Measurements from ENCODE around the gene ERICH6B. TPM values are rescaled to one million over a fixed set of nuclear protein-coding genes. Genes with fewer than 3 reads are reported as not detected.

The ERICH6B gene
- total RNA-seq, 1 donor from 2014 or later: not detected

DNA sequence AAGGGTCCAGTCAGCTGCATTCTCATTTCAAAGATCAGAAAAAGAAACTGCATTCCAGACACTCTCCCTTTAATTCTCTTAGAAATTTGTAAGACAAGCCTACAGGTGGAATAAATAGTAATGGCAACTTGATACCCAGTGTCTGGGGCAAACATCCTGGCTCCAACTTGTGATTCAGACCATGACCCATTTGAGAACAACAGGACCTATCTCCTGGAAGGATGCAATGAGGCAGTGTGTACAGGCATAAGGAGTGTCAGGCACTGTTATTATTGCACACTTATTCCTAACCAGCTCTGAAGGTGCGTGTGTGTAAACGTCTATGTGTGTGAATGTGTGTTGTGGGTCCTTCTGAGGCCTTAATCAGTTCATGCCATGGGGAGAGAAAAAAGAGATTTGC is 13.9 kb downstream of the ERICH6B start:
- no peak for DNase-seq (ENCODE audit: low spot score)

DNA sequence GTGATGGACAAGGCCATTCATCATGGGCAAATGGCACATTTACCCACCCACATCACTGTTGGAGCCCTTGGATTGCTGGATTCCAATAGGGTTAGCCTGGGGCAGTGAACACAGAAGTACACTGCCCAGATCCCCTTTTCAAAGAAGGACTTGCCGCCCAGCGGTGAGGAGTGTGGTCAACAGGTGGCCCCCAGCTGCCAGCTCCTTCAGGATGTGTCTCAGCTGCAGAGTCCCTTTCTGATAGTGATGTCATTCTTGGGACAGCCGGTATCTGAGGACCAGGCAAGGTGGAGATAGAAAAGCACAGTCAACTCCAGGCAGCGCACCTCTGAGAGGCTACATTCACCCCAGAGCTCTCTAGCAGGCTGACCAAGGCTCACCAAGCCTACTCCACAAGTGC is 16.9 kb downstream of the ERICH6B start:
- DNase-seq (ENCODE audit: low spot score): no peak

DNA sequence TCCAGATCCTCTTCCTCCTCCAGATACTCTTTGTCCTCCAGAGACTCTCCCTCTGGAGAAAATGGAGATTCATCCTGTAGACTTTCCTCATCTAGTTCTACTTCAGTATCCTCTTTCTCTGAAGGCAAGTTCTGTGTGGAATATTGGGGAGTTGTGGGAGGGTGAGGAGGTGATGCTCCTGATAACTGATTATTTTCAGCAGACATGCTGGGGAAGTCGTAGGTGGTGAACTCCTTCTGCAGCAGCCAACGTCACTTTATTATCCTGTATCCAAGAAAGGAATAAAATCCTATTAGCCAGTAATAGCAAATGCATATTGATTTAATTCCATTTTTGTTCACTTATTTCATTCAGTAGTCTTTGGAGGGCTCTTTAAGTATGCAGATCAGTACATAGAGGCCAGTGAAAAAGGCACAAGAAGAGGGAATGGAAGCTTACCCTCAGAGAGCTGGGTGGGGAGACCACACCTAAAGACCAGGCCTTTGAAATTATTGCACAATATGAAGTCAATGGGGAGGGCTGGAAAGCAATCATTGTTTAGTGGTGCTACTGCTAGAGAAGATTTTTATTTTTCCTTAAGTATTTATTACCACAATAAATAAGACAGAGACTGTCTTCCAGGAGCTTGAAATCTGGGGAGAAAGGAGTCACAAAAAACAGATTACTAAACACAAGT is 18.6 kb downstream of the ERICH6B start:
- no peak for DNase-seq (ENCODE audit: low spot score)

DNA sequence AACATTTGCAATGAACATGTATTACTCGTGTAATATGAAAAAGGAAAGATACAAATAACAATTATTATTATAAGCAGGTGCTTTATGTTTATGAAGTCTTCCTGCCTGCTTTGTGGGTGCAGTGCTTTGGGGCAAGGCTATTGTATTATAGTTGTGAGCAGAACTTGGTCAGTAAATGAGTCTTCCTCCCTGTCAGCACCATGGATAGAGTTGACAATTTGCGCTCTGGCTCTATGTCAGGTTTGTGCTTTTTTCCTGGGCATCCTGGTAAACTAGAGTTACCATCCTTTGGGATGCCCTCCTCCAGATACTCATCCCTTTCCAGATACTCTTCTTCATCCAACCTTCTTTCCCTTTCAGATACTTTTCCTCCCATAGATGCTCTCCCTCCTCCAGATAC is 19.6 kb downstream of the ERICH6B start:
- DNase-seq (ENCODE audit: low spot score): no peak

DNA sequence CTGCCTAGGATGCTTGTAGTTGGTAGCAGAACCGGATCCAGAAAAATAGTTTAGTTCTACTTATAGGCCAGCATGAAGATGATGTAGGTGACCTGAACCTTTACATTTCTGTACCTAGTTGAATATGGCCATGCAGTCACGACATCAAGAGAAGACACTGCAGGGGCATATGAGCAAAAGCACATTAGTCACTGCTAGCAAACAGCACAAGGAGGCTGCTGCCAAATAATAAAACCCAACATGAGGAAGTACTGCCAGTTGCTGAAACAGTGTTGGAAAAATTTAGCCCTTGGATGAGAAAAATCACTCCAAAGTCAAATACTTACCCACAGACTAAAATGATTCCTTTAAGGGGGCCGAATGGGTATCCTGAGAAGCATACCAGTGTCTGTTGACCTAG is 20.8 kb downstream of the ERICH6B start:
- DNase-seq (ENCODE audit: low spot score): no peak

DNA sequence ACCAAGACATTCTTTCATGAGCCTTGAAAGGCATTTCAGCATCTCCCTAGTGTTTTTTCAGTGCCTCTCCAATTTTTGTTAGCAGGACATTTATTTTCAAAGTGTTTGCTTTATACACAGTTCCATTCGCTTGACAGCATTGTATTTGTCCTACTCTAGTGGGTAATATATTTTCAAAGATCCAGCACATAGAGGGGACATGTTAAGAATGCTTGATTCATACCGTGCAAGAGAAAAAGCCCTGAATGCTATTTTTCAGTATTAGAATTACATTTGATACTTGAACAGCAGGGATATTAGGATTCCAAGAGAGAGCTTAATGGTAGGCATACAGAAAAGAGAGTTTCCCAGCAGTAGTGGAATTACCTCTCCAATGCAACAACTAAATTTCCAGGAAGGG is 21.3 kb downstream of the ERICH6B start:
- no peak for DNase-seq (ENCODE audit: low spot score)

DNA sequence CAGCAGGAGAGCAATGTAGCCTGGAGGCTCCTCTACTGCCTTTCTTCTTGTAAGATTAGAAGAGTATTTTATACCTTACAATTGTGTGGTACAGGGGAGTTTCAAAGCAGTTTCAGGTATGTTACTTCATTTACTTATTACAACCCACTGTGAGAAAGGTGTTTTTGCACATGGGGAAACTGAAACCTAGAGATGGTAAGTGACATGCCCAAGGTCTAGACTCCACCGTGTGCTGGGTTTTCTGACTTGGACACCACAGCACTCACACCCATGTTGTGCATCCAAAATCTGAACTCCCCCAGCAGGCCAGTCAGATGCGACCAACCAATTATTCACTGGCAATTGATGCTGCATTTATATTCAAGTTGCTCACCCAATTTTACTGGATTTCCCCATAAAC is 22.8 kb downstream of the ERICH6B start:
- DNase-seq (ENCODE audit: low spot score): no peak

DNA sequence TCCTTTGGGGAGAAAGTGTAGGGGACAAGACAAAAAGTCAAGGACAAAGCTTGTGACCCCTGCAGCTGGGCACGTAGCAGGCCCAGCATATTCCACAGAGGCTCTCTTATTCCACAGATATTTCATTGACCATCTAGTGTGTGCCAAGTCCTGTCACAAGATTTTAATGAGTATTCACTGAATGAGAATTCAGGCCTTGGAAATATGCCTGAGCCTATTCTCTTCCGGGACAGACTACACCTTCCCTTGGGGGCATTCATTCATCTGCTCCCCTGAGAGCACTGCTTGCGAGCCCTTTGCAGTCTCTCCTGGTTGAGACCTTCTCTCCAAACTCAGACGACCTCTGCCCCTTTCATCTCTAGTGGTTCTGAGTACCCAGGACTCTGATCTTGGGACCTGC is 25.5 kb downstream of the ERICH6B start:
- DNase-seq (ENCODE audit: low spot score): no peak

DNA sequence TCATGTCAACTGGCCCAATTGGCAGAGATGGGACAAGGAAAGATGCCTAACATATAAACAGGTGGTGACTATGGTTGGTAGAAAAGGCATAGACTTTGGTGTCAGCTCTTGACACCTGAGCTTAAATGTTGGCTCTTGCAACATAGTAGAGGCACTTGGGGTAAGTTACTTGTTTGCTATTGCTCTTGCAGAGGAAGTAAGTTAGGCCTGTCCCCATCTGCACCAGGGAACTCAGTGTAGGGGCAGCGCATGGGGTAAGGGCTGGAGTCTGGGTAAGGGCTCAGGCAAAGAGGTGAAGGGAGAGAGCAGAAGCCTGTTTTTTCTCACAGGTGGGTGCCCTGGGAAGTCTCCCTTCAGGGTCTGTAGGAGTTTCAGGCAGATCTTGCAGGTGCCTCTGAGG is 27.6 kb downstream of the ERICH6B start:
- DNase-seq (ENCODE audit: low spot score): no peak

DNA sequence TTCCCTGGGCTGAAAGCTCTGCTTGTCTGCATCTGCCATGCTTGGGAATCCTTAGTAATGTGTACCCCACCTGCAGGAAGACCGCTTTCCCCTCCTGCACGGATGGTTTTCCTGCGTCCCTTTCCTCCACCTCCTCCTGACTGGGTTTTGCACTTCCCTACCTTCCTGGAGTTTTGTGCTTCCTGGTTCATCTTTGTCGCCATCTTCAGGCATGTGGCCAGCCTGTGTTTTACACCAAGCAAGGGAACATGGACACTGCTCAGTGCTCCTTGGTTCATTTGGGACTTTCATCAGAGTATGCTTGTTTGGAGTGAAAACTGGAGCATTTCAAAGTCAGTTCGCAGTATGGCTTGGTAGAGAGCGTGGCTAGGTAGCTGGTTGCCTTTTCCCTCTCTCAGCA is 30.7 kb downstream of the ERICH6B start:
- DNase-seq (ENCODE audit: low spot score): no peak

DNA sequence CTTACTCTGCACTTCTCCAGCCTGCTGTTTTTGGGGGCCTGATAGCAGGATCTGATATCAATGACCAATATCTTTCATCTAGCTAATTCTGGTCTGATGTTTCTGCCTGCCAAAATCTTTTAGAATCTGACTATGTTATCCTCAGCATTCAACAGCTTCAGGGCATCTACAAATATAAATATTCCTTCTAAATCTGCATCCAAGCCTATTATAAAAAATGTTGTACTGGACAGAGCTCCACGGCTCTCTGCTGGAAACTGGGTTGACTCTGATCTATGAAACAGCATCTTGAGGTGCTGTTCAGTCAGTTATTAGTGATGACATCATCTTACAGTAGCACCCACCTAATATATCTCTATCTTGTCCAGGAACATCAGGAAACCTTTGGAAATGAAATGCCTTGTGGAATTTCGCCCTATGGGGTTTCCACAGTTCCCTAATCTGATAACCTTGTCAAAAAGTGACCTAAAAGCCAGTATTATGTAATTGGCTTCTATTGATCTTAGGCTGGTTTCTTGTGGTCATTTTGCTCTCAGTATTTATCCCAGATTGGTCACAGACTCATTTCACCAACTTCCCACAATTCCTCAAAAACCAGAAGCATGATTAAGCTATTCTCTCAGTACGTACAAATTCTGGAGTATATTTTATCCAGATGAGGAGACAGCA is 33.0 kb downstream of the ERICH6B start:
- DNase-seq (ENCODE audit: low spot score): no peak

DNA sequence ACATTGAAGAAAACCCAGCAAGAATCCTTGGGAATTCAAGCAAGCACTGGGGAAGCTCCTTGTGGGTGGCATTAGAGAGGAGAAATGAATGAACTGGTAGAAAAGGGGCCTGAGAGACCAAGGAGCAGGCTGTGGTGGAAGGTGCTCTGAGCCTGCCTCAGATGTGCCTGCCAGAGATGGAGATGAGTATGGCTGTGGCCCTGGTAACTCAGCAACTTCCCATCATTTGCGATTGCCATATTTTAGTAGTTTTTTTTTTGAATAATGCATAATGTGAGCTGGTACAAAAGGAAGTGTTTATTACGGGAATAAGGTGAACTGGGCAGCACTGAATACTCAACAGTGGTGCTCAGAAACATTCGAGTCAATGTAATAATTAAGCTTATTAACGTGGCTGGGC is 39.1 kb downstream of the ERICH6B start:
- DNase-seq (ENCODE audit: low spot score): no peak

DNA sequence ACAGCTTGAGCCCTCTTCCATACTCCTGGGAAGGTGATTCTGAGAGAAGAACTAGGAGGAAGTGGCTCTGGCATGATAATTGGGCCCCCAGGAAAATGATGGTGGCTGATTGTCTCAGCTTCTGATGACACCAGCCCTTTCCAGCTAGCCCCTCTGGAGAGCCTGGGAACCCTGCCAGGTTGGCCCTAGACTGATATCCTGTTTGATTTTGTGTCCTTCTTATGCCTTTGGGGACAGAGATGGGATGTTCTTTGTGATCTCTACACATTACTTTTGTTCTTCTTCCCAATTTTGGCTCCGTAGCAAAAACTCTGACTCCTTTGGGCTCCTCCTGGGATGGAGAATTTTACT is 39.7 kb downstream of the ERICH6B start:
- DNase-seq (ENCODE audit: low spot score): no peak

DNA sequence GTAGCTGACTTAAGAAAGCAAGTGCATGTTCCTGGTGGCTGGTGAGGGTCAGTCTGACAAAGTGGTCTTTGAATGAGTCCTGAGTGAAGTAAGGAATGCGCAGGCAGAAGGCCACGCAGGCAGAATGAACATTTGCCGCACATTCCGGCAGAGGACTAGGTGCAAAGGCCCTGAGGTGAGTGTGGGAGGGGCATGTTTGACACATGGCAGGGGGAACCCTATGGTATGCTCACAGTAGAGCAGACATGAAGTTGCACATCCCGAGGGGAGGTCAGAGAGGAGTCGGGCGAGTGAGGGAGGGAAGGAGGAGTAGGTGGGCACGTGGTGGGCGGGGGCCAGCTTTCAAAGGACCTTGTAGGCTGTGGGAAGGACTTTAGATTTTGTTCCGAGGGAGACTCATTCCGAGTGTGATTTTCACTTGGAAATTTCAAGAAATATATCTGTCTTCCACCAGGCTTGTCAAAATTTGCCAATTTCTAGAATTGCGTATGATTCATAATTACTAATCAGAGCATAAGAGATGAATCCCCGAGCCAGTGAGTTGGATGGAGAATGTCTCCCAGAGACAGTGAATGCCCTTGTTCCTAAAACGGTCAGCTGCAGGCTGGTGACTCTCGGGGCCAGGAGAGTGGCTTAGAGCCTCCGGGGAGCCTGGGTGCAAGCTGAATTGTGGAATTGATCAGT is 40.3 kb downstream of the ERICH6B start:
- no peak for DNase-seq (ENCODE audit: low spot score)

DNA sequence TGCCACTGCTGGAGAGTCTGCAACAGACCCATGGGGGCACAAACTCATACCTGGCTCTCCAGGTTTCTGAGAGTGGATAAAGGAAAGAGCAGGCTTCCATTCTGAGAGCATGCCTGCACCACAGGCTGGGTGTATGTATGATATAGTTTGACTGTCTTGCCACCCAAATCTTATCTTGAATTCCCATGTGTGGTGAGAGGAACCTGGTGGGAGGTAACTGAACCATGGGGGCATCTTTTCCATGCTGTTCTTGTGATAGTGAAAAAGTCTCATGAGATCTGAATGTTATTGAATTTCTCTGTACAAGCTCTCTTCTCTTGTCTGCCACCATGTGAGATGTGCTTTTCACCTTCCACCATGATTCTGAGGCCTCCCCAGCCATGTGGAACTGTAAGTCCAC is 50.2 kb downstream of the ERICH6B start:
- no peak for DNase-seq (ENCODE audit: low spot score)

DNA sequence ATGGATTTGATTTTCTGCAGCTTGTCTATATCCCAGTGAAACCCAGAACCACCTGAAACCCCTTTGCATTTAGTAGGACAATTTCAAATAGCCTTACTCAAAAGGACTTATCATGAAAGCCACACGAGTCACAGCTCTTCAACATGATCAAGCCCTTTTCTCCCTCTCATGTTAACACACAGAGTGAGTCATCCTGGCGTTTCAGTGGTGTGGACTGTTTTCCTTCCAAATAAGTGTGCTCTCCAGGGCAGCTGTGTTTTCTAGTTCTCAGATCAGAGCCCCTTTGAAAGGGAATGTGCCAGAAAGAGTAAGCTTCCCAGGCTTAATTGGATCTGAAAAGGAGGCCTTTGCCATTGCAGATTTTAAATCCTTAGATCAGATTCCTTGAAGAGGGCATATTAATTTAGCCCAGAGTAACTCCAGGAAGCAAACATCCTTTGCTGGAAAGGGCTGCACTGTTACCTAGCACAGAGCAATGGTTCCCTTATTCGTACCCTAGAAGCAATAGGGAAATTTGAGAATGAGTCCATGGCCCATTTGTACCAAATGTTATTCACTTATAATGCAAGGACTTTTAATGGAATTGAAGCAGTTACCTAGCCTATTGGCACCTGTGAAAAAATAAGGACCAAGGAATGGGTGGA is 51.3 kb downstream of the ERICH6B start:
- no peak for DNase-seq (ENCODE audit: low spot score)

DNA sequence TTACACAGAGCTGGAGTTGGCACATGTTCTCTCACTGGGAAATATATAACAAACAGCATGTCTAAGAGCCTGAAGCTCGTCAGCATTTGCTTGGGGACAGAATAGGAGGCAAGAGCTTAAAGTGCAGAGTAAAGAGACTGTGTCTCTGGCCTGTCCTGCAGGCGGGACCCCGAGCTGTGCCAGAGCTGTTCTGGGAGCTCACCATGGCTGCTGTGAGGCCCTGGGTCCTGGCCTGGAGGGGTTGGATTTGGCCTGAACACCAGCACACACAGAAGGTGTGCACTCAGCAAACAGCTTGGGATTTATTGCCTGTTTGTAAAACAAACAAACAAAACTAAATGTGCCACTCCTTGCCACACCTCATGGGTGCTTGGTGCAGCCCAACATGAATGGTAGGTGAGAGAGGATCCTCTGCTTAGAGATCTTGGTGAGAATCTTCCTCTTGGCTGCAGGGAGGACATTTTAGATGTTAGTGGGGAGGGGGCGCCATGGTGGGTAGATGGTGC is 60.9 kb downstream of the ERICH6B start:
- DNase-seq (ENCODE audit: low spot score): no peak

DNA sequence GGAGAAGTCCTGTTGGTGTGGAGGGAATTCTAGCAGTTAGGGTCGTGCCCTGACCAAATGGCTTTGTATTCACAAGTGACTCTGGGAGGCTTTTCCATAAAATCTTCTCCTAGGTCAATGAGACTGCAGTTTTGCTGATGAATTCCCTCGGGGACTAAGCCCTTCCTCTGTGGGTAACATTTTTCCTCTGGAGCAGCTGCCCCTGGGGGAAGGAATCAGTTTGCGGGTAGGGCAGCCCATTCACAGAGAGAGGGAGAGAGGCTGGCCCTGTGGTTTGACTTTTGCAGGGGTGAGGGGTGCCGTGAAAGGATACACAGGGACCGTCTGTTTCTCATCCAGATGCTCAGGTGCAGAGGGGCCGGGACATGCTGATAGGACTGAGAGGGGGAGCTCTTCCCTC is 67.3 kb downstream of the ERICH6B start:
- no peak for DNase-seq (ENCODE audit: low spot score)

DNA sequence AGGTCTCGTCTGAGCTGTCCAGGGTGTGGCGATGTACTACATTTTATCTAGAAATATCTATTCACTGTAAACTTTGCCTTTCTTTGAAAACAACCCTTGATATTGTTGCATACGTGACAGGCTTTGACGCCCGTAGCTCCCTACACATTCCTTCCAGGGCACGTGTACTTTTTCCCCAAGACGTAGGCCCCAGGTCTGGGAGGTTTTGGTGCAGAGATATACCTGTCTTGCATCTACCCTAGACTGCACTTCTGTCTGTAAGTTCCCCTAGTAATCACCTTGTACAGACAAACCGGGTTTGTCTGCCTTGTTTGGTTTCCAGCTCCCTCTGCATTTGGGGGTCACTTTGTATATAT is 69.2 kb downstream of the ERICH6B start:
- no peak for DNase-seq (ENCODE audit: low spot score)

DNA sequence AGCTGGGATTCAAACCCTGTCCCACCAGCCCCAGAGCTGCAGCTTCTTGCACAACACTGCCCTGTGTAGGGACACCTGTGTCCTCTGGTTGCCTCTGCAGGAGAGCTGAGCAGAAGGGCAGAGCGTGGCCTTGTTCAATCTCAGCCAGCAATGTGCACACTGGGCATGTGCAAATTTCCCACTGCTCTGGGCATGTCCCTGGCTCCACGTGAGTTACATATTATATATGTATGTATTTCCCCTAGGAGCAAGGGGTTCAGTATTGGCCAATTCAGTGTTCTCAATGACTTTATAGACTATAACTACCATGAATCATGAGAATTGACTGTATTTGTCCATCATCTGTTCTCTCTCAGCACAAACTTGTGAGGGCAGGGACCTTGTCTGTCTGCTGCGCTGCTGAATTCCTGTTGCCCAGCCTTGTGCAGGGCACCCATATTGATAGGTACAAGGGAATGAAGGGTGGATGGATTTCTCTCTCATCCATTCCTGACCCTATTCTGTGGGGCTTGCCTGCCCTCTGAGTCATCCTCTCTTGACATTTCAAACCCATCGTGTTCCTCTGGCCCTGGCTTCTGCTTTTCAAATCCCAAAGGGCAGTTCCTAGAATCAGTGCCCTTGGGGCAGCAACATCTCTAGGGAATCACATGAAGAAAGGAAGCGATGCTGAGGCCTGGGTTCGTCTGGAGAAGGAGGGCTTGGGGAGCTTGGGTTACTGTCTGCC is 69.7 kb downstream of the ERICH6B start:
- no peak for DNase-seq (ENCODE audit: low spot score)

DNA sequence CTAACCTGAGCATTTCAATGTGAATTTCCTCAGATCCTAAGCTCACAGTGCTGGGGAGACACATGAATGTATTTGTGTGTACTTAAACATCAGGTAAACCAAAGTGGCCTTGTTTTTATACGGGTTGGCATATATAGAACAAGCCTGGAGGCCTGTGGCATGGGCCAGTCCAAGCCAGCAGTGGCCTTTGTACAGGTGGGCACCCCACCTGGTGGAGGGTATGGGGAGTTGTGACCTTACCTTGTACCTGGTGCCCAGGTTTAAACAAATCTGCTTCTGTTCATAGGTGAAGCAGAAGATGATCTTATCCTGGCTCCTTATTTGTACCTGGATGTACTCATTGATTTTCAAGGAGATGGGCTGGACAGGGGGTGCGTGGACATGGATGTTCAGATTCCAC is 71.0 kb downstream of the ERICH6B start:
- DNase-seq (ENCODE audit: low spot score): no peak

DNA sequence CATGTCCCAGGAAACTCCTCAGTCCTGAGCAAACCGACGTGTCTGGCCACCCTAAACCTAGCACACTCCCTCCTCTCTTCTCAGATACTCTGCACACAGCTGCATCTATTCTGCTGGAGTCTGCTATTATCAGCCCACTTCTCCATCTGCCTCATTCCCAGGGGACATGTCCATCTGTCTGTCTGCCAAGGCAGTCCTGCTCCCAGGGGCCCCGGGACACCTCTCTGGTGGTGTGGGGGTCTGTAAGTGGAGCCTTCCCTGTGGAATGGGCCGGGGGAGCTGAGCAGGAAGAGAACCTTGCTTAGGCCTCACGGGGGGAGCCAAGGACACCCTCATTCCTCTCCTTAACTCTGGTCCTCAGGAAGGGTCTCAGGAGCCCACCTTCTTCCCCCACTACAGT is 72.7 kb downstream of the ERICH6B start:
- DNase-seq (ENCODE audit: low spot score): no peak

Measured in mucosa of gallbladder (tissue), 1 donor.